NB4 (cell line): ENCODE measurements around the gene IGFBP5.

Experiments used
- DNase-seq: peaks from one replicate; pipeline ENCODE4 v3.0.0; 2010; ENCODE audit warnings: low read depth
- H3K4me3 ChIP-seq: one replicate; pipeline ENCODE4 v1.5.1; 2011; ENCODE audit warnings: mild to moderate bottlenecking, low read depth, low read length, moderate library complexity
- CTCF ChIP-seq: IDR thresholded peaks from one replicate; pipeline ENCODE4 v1.5.1; 2012; ENCODE audit warnings: low read depth, low read length
- MAX ChIP-seq: IDR thresholded peaks from 2 replicates; pipeline ENCODE4 v1.6.1; 2011; ENCODE audit warnings: low read depth, low read length
- MYC ChIP-seq: IDR thresholded peaks from 2 replicates; pipeline ENCODE4 v1.6.1; 2011; ENCODE audit warnings: low read depth, low read length
- POLR2A ChIP-seq: IDR thresholded peaks from 2 replicates; pipeline ENCODE4 v1.6.1; 2011; ENCODE audit warnings: mild to moderate bottlenecking; ENCODE audit not compliant: insufficient read length; ENCODE audit errors: extremely low read depth

The IGFBP5 gene

DNA sequence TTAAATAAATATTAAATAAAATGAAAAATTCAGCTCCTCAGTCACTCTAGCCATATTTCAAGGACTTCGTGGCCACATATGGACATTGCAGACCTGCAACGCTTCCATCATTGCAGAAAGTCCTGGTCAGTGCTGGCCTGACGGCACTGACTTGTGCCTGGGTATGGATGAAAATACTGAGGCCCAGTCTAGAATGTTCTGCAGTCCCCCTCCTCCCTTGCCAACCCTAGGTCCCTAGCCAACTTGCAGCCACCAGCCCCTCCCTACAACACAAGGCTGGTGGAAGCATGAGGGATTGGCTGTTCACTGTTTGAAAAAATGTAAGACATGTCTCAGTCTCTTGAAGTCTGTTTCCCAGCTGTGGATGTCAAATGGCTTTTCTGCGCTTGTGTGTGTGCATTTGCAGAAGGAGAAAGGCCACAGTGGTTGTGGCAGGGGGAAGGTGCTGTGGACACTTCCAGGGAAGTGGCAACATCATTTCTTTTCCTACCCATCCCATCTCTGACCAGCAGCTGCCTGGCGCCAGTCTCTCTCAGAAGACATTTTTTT, 9.9 kb downstream of the IGFBP5 start:
- H3K4me3 ChIP-seq = no peak overlapping the region
- DNase-seq = no peak
- TF ChIP-seq MYC (no peak), CTCF (no peak), POLR2A (no peak), MAX (no peak)

DNA sequence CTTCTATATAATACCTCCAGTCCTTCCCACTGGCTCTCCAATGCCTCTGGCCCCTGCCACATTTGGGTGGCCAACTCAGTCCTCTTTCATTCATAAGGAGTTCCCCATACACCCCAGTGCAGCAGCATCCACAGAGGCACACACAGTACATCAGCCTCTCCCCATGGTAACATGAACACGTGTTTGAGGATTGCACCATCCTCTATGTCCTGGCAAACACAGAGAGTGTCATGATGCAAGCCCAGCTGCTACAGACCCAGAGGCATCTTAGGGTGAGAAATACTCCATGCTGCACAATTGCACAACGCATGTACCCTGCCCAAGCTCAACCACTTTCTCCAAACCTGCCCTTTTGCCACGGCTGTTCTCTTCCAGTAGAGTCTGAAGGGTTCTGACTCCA, 11.5 kb downstream of the IGFBP5 start:
- no peak overlapping the region for H3K4me3 ChIP-seq
- DNase-seq = peak; percentile 96
- TF ChIP-seq MYC = peak; percentile 98
- TF ChIP-seq MAX = peak; percentile 100
- no peak for TF ChIP-seq CTCF
- no peak for TF ChIP-seq POLR2A

DNA sequence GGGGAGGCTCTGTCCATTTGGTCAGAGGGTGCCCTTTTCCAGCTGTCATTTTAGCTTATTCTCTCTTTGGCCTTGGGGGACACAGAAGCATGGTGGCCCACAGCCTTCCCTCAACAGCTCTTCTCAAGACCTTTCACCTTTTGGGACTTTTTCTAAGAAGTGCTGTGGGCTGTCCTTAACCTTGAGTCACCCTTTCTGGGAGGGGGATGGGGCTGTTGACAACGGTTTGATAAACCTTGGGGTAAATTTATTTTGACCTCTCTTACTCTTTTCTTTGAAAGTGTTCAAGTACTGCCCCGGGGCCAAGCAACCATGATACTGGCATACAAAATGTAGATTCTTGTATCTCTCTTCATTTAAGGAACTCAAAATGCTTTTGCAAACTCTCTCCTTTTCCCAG, 13.7 kb downstream of the IGFBP5 start:
- TF ChIP-seq MAX (no peak), CTCF (no peak), POLR2A (no peak), MYC (no peak)
- no peak overlapping the region for H3K4me3 ChIP-seq
- no peak for DNase-seq

- DNase-seq = no peak
- no peak overlapping the region for H3K4me3 ChIP-seq
- no peak for TF ChIP-seq CTCF
- TF ChIP-seq POLR2A = no peak
- no peak for TF ChIP-seq MYC
- TF ChIP-seq MAX = no peak
Measured at GRCh38 chr2:216680951-216681629, 14.3 kb downstream of the IGFBP5 start.

DNA sequence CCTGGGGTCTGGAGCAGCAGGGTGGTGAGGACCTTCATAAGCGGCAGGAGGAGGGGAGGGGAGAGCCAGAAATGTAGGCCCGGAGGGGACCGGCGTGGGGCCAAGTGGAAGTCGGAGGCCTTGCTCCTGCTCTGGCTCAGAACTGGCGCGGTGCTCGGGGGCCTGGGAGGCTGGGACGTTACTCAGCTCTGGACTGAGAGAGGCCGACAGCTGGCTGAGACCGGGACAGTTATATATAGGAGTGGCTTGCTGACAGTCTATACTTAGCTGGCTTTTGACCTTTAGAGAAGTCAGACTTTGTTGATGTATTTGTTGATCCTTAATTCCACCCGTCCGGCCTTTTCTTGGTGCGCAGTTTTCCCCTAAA, 15.7 kb downstream of the IGFBP5 start:
- no peak for DNase-seq
- H3K4me3 ChIP-seq = no peak overlapping the region
- no peak for TF ChIP-seq MYC
- no peak for TF ChIP-seq CTCF
- TF ChIP-seq POLR2A = no peak
- no peak for TF ChIP-seq MAX
